SW480 (cell line): ENCODE results near the gene PCDH9.

Experiments used
- DNase-seq: peaks from one replicate; pipeline ENCODE4 v3.0.0-alpha.2; 2016; ENCODE audit warnings: low spot score

PCDH9 gene

DNA sequence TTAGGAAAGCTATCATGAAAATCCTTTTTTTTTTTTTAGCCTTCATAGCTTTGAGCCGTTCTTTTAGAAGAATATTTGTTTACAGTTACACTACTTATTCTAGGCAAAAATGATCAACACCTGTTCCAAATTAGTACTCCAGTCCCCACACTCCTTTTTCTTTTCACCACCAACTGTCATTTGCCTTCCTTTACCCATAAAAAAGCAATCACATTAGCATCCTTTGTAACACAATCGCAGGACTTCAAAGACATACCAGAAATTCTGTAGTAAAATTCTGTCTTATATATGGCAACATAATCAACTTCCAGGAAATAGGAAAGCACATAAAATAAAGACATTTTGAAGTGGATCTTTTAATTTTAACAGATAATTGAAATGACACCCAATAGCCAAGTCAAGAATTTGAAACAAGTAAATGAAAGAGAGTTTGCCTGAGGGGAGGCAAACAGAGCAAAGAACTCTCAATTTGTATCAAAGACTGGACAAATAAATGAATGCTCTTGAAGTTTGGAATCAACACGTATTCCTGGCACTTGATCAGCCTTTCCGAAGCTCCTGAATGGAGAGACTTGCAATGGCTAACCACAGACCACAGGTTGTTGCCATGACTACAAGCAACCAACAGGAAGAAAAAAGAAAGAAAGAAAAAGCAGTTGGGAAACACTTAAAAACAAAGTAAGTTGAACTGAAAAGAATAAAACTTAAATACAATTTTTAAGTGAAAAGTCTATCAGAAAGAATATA lies 206.8 kb downstream of the PCDH9 start:
- DNase-seq, result peak; percentile 52

DNA sequence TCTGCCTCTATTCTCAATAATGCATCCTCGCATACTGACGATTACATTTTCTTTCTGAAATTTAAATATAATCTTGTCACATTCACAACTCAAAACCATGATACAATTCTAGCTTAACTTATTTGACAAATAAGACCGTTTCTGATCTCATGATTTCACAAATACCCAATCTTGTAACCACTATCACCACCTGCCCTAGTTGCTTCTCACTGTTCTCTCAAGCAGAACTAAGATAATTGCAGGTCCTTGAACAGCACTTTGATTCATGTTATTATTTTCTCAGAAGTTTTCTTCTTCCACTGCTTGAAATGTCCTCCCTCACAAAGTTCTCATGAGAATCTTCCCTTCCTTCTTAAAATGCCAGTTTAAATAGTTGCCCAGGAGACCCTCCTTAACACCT lies 211.4 kb downstream of the PCDH9 start:
- DNase-seq, result no peak

DNA sequence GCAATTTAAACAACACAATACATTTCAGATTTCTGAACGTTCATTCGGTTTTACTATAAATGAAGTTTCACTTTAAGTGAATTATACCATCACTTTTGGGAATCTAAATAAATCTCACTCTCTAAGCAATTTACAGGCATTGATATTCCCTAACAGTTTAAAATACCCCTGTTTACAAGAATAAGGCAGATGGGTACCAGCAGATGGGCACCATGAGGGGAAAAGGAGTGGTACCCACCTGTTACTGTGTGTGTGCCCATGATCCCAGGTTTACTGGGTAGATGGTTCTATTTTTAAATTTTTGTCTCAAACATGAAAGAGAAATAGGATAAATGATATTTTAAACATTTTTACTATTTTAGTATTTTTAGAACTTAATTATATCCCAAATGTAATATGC lies 212.9 kb downstream of the PCDH9 start:
- no peak for DNase-seq

DNA sequence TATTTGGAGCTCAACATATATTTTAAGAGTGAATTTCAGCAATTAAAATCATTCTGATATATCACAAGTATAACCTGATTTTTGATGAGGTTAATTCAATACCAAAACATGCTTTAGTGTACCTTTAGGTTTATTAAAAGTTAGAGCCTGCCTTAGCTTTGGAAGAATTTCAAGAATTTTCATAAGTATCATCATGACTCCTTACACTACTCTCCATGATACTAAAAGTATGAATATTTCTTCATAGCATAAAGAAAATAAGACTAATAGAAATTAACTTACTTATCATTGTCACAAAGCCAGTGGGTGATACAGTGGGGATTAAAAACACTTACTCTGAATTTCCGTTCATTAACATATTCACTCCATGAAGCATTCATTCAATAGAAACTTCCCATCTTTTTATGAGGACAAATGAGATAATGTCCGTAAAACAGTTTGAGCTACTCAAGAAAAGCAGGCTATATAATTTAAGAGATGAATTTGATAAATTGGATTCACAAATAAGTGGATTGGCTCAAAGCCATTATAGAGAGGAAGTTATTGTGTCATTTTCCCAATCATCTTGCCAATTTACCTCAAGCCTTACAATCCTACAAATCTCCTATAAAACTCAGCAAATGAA lies 214.0 kb downstream of the PCDH9 start:
- no peak for DNase-seq

DNA sequence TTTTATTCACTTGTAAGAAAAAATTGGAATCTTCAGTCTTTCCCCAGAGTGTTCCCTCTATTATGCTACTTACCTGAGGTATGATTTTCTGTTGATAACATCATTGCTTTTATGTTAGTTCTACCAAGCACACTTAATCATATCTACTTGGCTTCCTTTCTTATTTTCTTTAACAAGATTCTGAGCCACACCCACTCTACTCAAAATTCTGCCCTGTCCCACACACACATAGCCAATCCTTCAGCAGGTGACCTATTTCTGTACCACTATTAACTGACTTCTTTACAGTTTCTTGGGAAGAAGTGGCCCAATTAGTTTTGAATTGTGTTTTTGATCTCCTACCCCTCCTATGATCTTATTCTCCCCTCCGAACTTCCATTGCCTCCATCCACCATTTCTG lies 215.7 kb downstream of the PCDH9 start:
- DNase-seq, result no peak

DNA sequence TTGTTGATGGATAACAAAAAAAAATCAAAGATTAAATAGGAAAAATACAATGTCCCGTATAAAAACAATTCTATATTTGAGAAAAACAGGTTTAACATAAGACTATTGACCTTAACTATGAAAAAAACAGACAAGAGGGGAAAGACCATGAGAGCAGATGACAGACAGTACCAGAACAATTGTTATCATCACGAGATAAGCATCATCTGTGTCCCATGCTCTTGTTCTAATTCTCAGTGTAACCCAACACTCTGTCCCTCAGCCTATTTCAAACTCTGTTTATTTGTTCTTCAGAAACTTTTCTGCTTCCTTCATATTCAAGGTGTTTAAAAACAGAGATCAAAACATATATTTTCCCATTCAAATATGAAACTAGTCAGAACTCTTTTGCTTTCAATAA lies 216.4 kb downstream of the PCDH9 start:
- DNase-seq, result no peak

DNA sequence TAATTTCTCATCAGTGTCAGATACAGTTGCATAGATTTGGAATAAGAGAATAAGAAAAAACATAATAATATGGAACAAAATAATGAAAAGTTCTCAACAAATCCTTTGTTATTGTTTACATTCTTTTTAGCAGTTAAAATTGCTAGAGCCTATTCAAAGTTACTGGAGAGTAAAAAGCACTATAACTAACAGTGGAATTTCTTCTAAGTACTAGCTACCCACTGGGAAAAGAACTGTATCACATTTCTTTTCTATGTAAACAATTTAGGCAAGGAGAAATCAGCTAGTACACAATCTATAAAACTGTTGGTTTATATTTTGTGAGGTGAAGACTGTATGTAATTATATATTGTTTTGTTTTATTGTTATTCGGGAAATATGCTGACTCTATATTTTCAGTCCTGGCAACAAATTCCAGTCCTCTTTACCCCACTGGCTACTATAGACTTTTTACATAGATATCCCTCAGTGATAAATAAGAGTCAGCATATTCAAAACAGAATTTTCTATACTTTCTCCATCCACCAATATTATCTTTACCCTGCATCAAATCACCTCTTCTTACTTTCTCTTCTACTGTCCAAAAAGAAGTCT lies 222.0 kb downstream of the PCDH9 start:
- DNase-seq, result no peak

DNA sequence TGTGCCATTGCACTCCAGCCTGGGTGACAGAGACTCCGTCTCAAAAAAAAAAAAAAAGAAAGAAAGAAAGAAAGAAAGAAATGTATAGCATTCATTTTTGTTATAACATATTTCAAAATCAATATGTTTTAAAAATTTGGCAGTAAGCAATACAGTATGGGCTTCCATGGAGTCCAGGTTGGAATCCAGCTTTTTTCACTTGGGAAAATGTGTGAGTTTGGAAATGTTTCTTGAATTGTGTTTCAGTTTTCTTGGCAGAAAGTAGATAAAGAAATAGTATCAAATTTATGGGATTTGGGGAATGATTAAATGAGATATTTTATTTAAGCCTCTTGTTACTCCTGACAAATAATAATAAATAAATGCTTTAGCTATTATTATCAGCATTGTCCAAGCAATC lies 225.6 kb downstream of the PCDH9 start:
- no peak for DNase-seq

DNA sequence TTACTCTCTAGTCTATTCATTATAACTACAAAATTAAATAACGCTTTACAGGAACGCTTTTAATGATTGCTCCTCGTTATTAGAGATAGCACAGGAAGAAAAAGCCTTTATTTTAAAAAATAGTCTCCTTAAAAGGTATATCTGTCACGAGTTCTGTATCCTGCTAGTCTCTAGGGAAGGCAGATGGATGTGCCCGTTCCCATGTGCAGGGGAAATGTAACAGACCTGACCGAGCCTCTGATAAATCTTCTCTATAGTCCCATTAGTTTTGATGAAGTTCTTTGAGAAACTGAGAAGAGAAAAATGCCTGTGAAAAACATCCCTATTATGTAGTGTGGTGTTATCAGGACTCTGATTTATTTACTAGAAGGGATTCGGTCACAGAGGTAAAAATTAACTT lies 226.4 kb downstream of the PCDH9 start:
- no peak for DNase-seq

DNA sequence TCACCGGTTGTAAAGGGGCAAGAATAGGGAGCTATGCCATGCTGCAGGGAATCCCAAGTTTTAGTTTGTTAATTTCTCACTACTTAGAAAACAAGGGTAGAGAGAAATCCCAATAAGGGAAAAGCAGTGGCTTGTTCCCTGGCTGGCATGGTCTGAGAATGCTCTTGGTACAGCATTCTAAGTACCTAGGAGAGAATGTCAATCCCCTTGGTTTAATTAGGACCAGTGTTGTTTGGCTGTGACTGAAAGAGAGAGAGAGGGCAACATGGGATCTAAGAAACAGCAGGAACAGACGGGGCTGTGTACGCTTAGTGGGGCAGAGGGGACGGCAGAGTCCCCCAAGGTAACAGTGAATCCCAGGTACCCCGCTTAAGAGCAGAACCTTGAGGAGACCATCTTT lies 228.8 kb downstream of the PCDH9 start:
- DNase-seq, result no peak

DNA sequence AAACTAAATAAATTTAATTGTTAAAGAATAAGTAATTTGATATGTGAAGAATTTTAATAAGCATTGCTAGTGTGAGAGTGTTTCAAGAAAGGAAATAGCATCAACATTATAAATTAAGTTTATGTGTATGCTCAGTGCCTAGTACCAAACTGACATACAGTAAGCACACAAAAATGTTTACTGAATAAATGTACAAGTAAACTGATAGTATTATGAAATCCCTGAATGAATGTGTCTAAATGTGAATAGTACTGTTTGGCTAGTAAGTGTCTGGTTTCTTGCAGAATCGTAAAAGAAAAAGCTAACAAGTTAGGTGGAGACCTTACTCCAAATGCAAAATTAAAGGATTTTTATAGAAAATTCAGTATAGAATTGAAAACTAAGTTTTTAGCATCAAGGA lies 233.6 kb downstream of the PCDH9 start:
- no peak for DNase-seq

DNA sequence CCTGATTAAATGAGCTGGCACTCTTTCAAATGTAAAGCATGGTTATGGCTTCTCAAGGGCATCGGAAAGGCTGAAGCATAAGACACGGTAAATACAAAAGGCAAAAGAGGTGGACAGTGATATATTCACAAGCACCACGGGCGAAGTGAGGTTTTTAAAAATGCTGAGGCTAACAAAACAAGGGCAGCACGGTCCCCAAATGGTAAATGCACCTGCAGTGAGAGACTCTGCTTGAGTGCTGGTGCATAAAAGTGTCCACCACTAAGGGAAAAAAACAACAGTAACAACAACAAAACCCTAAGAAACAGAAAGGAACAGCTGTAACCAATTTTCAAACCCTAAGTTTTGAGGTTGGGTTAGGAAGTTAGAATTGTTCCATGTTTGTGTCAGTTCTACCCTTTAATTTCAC lies 234.9 kb downstream of the PCDH9 start:
- no peak for DNase-seq

DNA sequence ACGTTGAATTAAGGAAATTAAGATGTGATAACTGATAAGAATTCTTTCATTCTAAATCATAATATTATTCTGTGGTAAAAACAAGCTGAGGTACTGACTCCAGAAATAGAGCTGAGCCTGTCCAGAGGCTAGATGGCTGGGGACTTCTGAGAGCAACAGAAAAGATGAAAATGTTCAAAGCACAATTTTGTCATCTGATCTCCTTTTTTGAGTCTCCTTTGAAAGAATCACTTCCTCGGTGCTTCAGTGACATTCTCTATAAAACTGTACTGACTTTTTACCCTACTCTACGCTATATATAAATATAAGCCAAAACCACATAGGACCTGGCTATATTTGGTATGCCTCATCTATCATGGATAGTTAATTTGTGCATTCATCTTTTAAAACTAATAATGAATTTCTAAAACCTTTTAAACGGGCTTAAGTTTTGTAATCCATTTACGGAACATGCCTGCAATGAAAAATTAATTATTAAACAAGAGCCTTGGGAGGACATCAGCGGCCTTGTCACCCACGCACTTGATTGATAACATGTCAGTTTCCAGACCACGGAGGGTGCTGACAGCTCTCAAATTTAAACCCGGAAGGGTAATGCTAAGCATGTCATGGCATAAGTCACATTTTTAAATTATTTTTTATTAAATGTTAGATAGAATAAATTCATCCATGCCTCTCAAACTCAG lies 235.5 kb downstream of the PCDH9 start:
- DNase-seq, result no peak

DNA sequence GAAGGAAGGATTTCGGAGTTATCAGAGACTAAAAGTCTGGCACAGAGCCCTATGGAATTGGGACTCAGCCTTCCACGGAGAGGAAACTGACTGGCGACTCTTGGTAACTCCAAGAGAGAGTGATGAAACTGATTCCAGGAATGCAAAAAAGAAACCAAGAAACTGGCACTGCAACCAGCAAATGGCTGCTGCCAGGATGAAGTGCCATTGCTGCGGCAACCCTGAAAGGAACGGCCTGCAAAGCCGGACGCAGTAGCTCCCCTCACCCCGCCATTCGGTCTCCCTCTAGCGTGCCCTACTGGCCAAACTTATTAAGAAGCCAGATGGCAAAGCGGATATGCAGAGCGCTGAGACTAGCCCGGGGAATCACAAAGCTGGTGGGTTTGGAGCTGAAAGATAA lies 236.0 kb downstream of the PCDH9 start:
- no peak for DNase-seq

DNA sequence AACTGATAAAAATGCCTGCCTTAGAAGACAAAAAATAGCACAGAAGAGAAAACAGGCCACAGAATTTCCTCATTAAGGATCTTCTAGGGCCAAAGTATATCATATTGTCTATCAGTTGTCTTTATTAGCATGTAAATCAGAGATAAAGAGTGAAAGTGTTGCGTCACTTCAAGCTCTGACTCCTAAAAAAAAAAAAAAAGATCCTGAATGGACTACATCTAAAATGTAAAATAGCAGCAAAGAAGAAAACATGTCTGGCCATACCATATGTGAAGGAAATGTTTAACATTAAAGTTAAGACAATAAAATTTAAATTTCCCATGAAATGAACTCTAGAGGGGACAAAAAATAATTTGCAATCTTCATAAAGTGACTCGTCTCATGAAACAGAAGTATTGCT lies 237.4 kb downstream of the PCDH9 start:
- DNase-seq, result no peak

DNA sequence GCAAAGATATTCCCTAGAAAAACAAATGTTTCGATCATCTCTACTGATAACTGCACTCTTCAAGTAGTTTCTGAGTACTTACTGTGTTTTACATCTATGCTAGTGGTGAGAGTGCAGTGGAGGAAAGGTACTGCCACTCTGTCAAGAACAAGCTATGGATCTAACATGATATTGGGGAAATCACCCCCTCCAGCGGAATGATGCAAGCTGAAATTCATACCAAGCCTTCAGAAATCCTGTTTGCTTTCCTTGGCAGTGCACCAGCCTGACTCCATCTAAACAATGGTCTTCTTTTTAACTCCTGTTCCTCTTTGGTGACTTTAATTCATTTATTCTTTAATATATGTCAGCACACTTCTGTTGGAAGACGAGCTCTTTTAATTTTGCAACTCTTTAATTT lies 238.0 kb downstream of the PCDH9 start:
- no peak for DNase-seq

DNA sequence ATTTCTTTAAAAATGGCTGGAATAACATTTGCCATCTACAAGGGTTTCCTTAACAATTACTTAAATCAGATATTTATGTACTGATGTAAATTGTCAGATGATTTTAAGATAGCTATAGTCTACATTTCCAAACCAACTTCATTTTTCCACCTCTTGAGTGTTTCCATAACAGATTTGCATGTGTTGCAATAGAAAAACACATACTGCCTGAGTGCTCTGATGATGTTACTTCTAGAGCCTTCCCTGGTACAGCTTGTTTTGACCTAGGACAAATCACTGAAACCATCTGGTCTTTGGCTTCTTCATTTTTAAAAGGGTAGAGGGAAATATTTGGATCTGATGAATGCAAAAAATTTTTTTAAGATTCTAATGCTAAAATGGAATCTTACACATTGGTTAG lies 245.9 kb downstream of the PCDH9 start:
- no peak for DNase-seq

DNA sequence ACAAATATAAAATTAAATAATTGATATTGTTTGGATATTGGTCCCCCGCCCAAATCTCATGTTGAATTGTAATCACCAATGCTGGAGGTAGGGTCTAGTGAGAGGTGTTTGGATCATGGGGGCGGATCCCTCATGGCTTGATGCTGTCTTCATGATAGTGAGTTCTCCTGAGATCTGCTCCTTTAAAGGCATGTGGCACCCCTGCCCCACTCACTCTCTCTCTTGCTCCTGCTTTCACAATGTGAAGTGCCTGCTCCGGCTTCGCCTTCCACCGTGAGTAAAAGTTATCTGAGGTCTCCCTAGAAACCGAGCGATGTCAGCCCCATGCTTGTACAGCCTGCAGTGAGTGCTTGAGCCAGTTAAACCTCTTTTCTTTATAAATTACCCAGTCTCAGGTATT lies 248.2 kb downstream of the PCDH9 start:
- no peak for DNase-seq

DNA sequence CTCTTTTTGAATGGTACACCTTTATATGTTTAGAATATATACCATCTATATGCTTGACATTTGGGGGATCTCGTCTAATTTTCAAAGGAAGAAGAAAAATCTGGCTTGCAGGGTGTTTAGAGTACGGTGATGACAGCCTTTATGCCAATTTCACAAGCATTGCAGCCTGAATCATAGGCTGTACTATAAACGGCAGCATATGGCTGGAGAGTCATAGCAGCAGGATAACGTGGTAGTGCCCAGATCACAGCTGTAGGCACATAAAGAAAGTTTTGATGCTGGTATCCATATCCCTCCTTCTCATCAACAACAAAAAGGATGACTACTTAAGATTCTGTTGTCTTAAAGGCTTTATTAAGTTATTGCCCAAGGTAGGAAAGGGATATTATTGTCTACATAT lies 253.0 kb downstream of the PCDH9 start:
- DNase-seq, result no peak

DNA sequence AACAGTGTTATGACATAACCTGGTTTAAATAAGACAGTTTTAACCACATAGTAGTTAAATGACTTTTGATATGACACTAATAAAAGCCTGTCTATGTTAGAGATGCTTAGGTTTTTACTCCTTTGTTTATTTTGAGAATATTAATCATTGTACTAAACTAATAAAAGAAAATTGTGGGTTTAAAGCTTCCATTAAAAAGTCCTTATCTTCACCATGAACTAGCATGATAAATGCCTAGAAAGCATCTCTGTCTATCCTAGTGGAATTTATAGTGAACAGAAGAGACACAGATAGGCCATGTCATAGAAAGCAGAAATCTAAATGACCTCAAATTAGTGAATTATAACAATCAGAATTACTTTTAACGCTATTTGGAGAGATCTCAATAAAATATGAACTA lies 255.2 kb downstream of the PCDH9 start:
- DNase-seq, result no peak

DNA sequence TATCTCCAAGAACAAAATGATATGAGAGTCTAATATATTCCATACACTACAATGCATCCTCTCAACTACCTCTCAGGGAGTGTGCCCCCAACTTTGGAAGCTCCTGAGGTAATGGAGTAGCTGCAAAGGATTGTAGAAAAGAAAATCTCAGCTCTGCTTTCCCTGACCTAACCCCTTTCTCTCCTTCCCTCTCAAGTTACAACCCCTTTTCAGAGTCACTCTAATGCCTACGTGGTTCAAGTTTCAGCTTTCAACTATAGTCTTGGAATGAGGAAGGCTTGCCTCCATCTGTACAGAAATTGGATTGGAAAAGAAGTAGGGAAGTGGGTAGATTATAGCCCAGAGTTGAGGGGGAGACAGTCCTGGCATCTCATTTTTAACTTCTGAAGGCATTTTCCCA lies 256.0 kb downstream of the PCDH9 start:
- DNase-seq, result no peak

DNA sequence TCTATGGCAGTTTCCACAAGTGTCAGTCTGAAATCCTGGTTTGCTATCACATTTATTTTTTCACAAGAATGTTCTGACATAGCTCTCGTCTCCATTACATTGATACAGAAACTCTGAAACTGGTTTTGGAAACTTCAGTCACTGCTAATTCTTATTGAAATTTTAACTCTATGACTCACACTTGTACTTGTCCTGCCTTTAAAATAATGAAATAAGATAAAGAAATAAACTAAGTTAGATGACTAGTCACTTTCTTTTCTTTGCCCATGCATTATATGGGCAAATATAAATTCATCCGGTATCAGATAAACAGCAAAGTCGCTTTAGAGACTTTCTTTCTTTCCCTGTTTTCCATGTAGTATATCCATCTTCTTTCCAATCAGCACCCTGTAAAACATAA lies 257.5 kb downstream of the PCDH9 start:
- DNase-seq, result no peak

DNA sequence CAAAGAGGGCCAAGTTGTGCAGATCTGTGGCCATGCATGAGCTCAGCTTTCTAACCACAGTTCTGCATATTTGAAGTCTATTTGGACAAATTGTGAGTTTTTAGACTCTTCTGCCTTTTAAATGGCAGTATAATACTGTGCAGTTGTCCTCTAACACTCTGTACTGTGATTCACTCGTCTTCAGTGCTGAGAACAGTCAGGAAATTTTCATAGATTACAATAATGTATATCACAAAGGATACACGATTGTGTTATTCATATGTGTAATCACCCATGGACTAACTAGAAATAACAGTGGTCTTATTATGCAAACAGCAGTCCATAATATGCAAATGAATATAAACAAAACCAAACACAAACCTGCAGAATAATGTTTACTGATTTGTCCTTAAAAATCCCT lies 259.1 kb downstream of the PCDH9 start:
- no peak for DNase-seq
